ENCODE measurements around the gene UTP11. TPM values are rescaled to one million over a fixed set of nuclear protein-coding genes. Genes with fewer than 3 reads are reported as not detected.

The UTP11 gene
- total and polyA plus RNA-seq, 2 donors: 43.5 to 45.4 TPM

GRCh38 chr1:38068980-38069340, 56.4 kb downstream of the UTP11 start:
- no peaks in the 10 kb centered on the region for H3K4me1 ChIP-seq (ENCODE audit: insufficient read depth)
- no peak overlapping the region for H3K4me3 ChIP-seq (ENCODE audit: low read depth, low read length)
- no peak for DNase-seq (ENCODE audit: extremely low spot score)
- no peak overlapping the region for H3K27ac ChIP-seq (ENCODE audit: low read depth)
- H3K36me3 ChIP-seq (ENCODE audit: insufficient read depth): no peaks in the 10 kb centered on the region
- WGBS: 84% methylated on average over 3 of the region's 3 CpGs

GRCh38 chr1:38071312-38072256, 59.0 kb downstream of the UTP11 start:
- no peaks in the 10 kb centered on the region for H3K36me3 ChIP-seq (ENCODE audit: insufficient read depth)
- no peak overlapping the region for H3K4me3 ChIP-seq (ENCODE audit: low read depth, low read length)
- no peaks in the 10 kb centered on the region for H3K4me1 ChIP-seq (ENCODE audit: insufficient read depth)
- WGBS: 41% methylated on average over 10 of the region's 10 CpGs
- no peak overlapping the region for H3K27ac ChIP-seq (ENCODE audit: low read depth)
- no peak for DNase-seq (ENCODE audit: extremely low spot score)

DNA sequence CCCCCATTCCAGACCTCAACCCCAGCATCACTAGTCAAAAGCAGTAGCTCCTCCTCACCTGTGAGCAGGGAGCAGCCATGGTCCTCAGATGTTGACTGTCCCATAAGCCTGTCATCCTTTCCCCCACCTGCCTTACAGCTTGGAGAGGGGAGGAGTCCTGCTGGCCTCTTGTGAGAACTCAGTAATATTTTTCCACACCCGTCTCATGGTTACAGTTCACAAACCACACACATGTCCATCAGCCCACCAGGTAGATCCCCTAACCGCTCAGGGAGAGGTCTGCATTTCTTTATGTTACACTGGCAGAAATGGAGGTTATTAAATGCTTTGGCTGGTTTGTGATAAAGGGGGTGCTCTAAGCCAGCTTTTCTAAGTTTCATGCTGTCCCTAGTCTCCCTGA, 60.3 kb downstream of the UTP11 start:
- Histone ChIP-seq H3K4me1 (ENCODE audit: insufficient read depth) (no peaks in the 10 kb centered on the region), H3K27ac (ENCODE audit: low read depth) (no peak overlapping the region), H3K4me3 (ENCODE audit: low read depth, low read length) (no peak overlapping the region), H3K36me3 (ENCODE audit: insufficient read depth) (no peaks in the 10 kb centered on the region)
- WGBS: 72% methylated on average over 2 of the region's 2 CpGs
- no peak for DNase-seq (ENCODE audit: extremely low spot score)

GRCh38 chr1:38073534-38074301, 61.2 kb downstream of the UTP11 start:
- Histone ChIP-seq H3K4me3 (ENCODE audit: low read depth, low read length) (no peak overlapping the region), H3K4me1 (ENCODE audit: insufficient read depth) (no peaks in the 10 kb centered on the region), H3K27ac (ENCODE audit: low read depth) (no peak overlapping the region), H3K36me3 (ENCODE audit: insufficient read depth) (no peaks in the 10 kb centered on the region)
- no peak for DNase-seq (ENCODE audit: extremely low spot score)
- 37% methylated on average over 9 of the region's 9 CpGs for WGBS

DNA sequence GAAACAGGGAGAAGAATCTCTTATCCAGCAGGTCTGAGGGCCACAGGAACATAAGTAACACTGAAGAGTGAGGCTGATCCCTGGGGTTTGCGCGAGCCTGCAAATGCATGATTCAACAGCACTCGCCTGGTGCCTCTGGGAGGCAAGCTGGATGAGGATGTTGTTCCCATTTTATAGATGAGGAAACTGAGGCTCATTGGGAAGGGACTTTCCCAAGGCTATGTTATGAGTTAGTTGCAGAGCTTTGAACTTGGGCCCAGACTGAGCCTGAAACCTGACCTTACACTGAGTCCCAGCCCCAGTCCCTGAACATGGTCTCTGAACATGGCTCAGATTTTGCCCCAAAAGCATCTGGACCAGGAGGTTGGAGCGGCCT, 61.8 kb downstream of the UTP11 start:
- 87% methylated on average over 4 of the region's 4 CpGs for WGBS
- Histone ChIP-seq H3K4me1 (ENCODE audit: insufficient read depth) (no peaks in the 10 kb centered on the region), H3K27ac (ENCODE audit: low read depth) (no peak overlapping the region), H3K36me3 (ENCODE audit: insufficient read depth) (no peaks in the 10 kb centered on the region), H3K4me3 (ENCODE audit: low read depth, low read length) (no peak overlapping the region)
- DNase-seq (ENCODE audit: extremely low spot score): no peak

Small RNA genes lying within 50 kb of the gene (small RNA-seq; reads per million reads assigned to genes)
- gene RNU6-510P: not detected

Other genes with a start within 250 kb of the UTP11 start
- 0.05 TPM for gene EPHA10, start 247.6 kb upstream of the UTP11 start, total RNA-seq
- gene EPHA10, start 247.6 kb upstream of the UTP11 start, polyA plus RNA-seq: 0.15 TPM
- 3.3 TPM for gene MANEAL, start 218.9 kb upstream of the UTP11 start, total RNA-seq
- 3.1 TPM for gene MANEAL, start 218.9 kb upstream of the UTP11 start, polyA plus RNA-seq
- gene C1orf122, start 204.9 kb upstream of the UTP11 start, total RNA-seq: 10.0 TPM
- gene C1orf122, start 204.9 kb upstream of the UTP11 start, polyA plus RNA-seq: 59.2 TPM
- 6.0 TPM for gene YRDC, start 204.5 kb upstream of the UTP11 start, total RNA-seq
- 15.0 TPM for gene YRDC, start 204.5 kb upstream of the UTP11 start, polyA plus RNA-seq
- gene MTF1, start 153.1 kb upstream of the UTP11 start, total RNA-seq: 4.4 TPM
- 5.6 TPM for gene MTF1, start 153.1 kb upstream of the UTP11 start, polyA plus RNA-seq
- 26.9 TPM for gene INPP5B, start 65.7 kb upstream of the UTP11 start, total RNA-seq
- 27.8 TPM for gene INPP5B, start 65.7 kb upstream of the UTP11 start, polyA plus RNA-seq
- gene SF3A3, start 22.7 kb upstream of the UTP11 start, total RNA-seq: 78.5 TPM
- 37.5 TPM for gene SF3A3, start 22.7 kb upstream of the UTP11 start, polyA plus RNA-seq
- 9.4 TPM for gene FHL3, start 7.2 kb upstream of the UTP11 start, total RNA-seq
- 89.6 TPM for gene FHL3, start 7.2 kb upstream of the UTP11 start, polyA plus RNA-seq
- gene POU3F1, start 34.1 kb downstream of the UTP11 start, total RNA-seq: 0.32 TPM
- gene POU3F1, start 34.1 kb downstream of the UTP11 start, polyA plus RNA-seq: 0.60 TPM